Fibroblast of lung (primary cell): ENCODE results near the gene OR10R2.

Experiments used
- EZH2 ChIP-seq: IDR thresholded peaks from 2 replicates; pipeline ENCODE4 v1.5.1; 2012; ENCODE audit warnings: low read length, control low read depth, mild to moderate bottlenecking; ENCODE audit errors: missing control alignments
- TF ChIP-seq, protein P1 (sequence below), 2 donors: IDR thresholded peaks in 1 of 2; conservative IDR thresholded peaks in 1 of 2; 1 replicate in 1 of 2; 2 replicates in 1 of 2; pipeline ENCODE4 v1.5.1; 2011 to 2012; ENCODE audit warnings: low read length in 2 of 2, control low read depth in 1 of 2, inconsistent platforms in 1 of 2, low read depth in 1 of 2, mild to moderate bottlenecking in 1 of 2

DNA sequence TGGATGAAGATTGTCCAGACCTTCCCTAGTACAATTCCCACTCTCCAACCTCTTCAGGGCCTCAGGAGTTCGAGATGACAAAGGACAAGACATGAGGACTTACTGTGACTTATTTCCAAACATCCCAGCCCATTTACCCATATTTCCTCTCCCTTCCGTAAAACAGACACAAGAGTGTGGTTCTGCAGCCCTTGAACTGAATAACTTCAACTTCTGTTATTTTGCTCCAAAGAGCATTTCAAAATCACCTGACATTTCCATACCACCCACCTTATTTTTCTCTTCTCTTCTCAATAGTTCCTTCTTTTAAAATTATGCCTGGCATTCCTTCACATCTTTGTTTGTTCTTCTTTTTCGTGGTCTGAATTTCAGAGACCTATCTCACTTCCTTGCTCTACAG lies 37.3 kb upstream of the OR10R2 start:
- TF ChIP-seq, protein P1, sequence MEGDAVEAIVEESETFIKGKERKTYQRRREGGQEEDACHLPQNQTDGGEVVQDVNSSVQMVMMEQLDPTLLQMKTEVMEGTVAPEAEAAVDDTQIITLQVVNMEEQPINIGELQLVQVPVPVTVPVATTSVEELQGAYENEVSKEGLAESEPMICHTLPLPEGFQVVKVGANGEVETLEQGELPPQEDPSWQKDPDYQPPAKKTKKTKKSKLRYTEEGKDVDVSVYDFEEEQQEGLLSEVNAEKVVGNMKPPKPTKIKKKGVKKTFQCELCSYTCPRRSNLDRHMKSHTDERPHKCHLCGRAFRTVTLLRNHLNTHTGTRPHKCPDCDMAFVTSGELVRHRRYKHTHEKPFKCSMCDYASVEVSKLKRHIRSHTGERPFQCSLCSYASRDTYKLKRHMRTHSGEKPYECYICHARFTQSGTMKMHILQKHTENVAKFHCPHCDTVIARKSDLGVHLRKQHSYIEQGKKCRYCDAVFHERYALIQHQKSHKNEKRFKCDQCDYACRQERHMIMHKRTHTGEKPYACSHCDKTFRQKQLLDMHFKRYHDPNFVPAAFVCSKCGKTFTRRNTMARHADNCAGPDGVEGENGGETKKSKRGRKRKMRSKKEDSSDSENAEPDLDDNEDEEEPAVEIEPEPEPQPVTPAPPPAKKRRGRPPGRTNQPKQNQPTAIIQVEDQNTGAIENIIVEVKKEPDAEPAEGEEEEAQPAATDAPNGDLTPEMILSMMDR (conservative IDR thresholded peaks at IDR 0.05 in 1 of 2, IDR thresholded peaks at IDR 0.05 in 1 of 2; ENCODE audit: low read depth in 1 of 2, low read length in 2 of 2), result no peak
- TF ChIP-seq EZH2, result no peak
